ENCODE results near the gene IRF9. TPM values are rescaled to one million over a fixed set of nuclear protein-coding genes. Genes with fewer than 3 reads are reported as not detected.
A peak's percentile ranks its signal among the peaks of the same experiment; 100 is the strongest.

Gene IRF9
- total and polyA plus RNA-seq, 2 of the 13 experiments (the other 11 are each of a cell fraction or from before 2014, with no cell fraction given): 14.9 to 49.7 TPM

GRCh38 chr14:24136684-24137528 is 24.2 kb upstream of the IRF9 start (continued):
- no peak; the same call in 1 of the 2 replicates for TF ChIP-seq FOXP4 (CRISPR knock-in tag; IDR thresholded peaks at IDR 0.05)
- no peak for TF ChIP-seq SP5 (CRISPR knock-in tag; IDR thresholded peaks at IDR 0.05; ENCODE audit: borderline replicate concordance, low read depth)
- no peak for TF ChIP-seq RFX1 (IDR thresholded peaks at IDR 0.05)
- TF ChIP-seq MIER3 (CRISPR knock-in tag; IDR thresholded peaks at IDR 0.05; ENCODE audit: borderline replicate concordance): peak; percentile 40; the same call in 1 of the 2 replicates
- peak; percentile 47; the same call in 1 of the 2 replicates for TF ChIP-seq POLR2AphosphoS2 (IDR thresholded peaks at IDR 0.05; ENCODE audit: low read depth, low read length)
- peak; percentile 8; the same call in 1 of the 2 replicates for TF ChIP-seq ZNF614 (CRISPR knock-in tag; IDR thresholded peaks at IDR 0.05; ENCODE audit: borderline replicate concordance)
- no peak for TF ChIP-seq JDP2 (CRISPR knock-in tag; IDR thresholded peaks at IDR 0.05; ENCODE audit: borderline replicate concordance)
- TF ChIP-seq PAF1 (CRISPR knock-in tag; IDR thresholded peaks at IDR 0.05): peak; percentile 84
- TF ChIP-seq NFE2 (CRISPR knock-in tag; IDR thresholded peaks at IDR 0.05): no peak
- TF ChIP-seq DPF2 (CRISPR knock-in tag; IDR thresholded peaks at IDR 0.05; ENCODE audit: borderline replicate concordance, low read depth): peak; percentile 38; the same call in 1 of the 2 replicates
- TF ChIP-seq CENPT (CRISPR knock-in tag; IDR thresholded peaks at IDR 0.05; ENCODE audit: low read depth): peak; percentile 24; the same call in 1 of the 2 replicates
- TF ChIP-seq YEATS2 (CRISPR knock-in tag; IDR thresholded peaks at IDR 0.05; ENCODE audit: borderline replicate concordance): 0 out of 2 replicates have a peak, but pooled peaks have one; percentile 19
- peak; percentile 70; the same call in 1 of the 2 replicates for TF ChIP-seq SAFB2 (CRISPR knock-in tag; IDR thresholded peaks at IDR 0.05; ENCODE audit: borderline replicate concordance, low read depth)
- TF ChIP-seq HOXA5 (CRISPR knock-in tag; IDR thresholded peaks at IDR 0.05): 0 out of 2 replicates have a peak, but pooled peaks have one; percentile 38
- TF ChIP-seq HNF4G (IDR thresholded peaks at IDR 0.05; ENCODE audit: borderline replicate concordance, low read depth, low read length): no peak
- TF ChIP-seq HNF4G (CRISPR knock-in tag; IDR thresholded peaks at IDR 0.05; ENCODE audit: borderline replicate concordance, low read depth): peak; percentile 17; the same call in 1 of the 2 replicates
- peak; percentile 50; the same call in 1 of the 2 replicates for TF ChIP-seq HINFP (CRISPR knock-in tag; IDR thresholded peaks at IDR 0.05; ENCODE audit: low read depth)
- TF ChIP-seq TRIM22 (IDR thresholded peaks at IDR 0.05): no peak
- peak; percentile 47 for TF ChIP-seq TEAD3 (CRISPR knock-in tag; optimal IDR thresholded peaks at IDR 0.05; ENCODE audit: borderline replicate concordance)
- TF ChIP-seq SNRNP70 (IDR thresholded peaks at IDR 0.05; ENCODE audit: low read depth, low read length): no peak
- TF ChIP-seq ZNF790 (CRISPR knock-in tag; IDR thresholded peaks at IDR 0.05; ENCODE audit: borderline replicate concordance): no peak
- no peak for TF ChIP-seq CTCF (CRISPR knock-in tag; IDR thresholded peaks at IDR 0.05)
- 0 out of 2 replicates have a peak, but pooled peaks have one; percentile 6 for TF ChIP-seq ATF3 (CRISPR knock-in tag; IDR thresholded peaks at IDR 0.05)

All from HepG2 (cell line).